ENCODE results near the gene INSYN2A. TPM values are rescaled to one million over a fixed set of nuclear protein-coding genes. Genes with fewer than 3 reads are reported as not detected.

INSYN2A gene
- total and polyA plus RNA-seq, 2 experiments from 2014 or later, result 0.28 to 1.3 TPM

DNA sequence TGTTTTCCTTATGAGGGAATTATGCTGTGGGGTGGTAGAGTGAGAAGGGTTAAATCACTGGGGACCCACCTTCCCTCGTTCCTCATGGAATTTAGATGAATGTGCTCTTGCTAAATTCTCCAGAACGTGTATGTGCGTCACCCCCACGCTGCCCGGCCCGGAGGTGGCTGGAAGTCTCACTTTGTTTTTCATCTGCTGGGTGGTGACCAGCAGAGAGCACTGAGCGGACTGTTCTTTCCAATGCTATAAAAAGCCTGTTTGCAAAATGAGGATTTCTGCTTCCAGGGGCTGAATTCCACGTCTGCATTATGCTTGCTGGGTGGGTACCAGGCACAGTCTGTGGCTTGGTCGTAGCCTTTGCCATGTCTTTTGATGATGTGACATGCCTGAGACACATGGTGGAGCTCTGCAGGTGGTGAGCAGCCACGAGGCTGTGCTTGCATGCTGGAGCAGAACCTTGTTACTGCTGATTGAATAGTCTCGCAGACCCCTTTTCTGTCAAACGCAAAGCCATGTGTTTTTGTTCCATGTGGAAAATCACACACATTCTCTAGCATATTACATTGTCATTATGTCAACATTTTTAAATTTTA lies 31.9 kb upstream of the INSYN2A start:
- H3K27ac ChIP-seq (ENCODE audit: low read depth), result no peak overlapping the region
- H3K4me1 ChIP-seq (ENCODE audit: insufficient read depth), result no peaks in the 10 kb centered on the region
- H2AFZ ChIP-seq, result no peak overlapping the region
- peak; percentile 45; the same call in 2 of the 3 replicates for ATAC-seq
- no peaks in the 10 kb centered on the region for H3K4me1 Mint-ChIP-seq
- H3K79me2 ChIP-seq (replicated peaks; ENCODE audit: insufficient read depth), result no peaks in the 10 kb centered on the region
- H3K27ac Mint-ChIP-seq, result no peak overlapping the region
- H3K27me3 ChIP-seq (ENCODE audit: insufficient read depth), result no peaks in the 10 kb centered on the region
- no peaks in the 10 kb centered on the region for H3K9me2 ChIP-seq (ENCODE audit: insufficient read depth)
- no peak overlapping the region for H3K4me3 Mint-ChIP-seq
- no peak overlapping the region for H3K4me3 ChIP-seq
- peaks cover 2% of the 10 kb centered on the region for H3K27me3 Mint-ChIP-seq (ENCODE audit: insufficient read depth, low read depth, poor library complexity)
- no peaks in the 10 kb centered on the region for H3K36me3 Mint-ChIP-seq (ENCODE audit: low read depth)
- TF ChIP-seq NANOG (IDR thresholded peaks at IDR 0.05; ENCODE audit: borderline replicate concordance) (no peak), EZH2 (IDR thresholded peaks at IDR 0.05; ENCODE audit: low read depth, unreplicated experiment) (no peak), EZH2phosphoT487 (IDR thresholded peaks at IDR 0.05; ENCODE audit: unreplicated experiment) (no peak), CREB1 (CRISPR knock-in tag; IDR thresholded peaks at IDR 0.05; ENCODE audit: low read depth) (no peak), ZNF114 (CRISPR knock-in tag; IDR thresholded peaks at IDR 0.05) (no peak), ZNF331 (CRISPR knock-in tag; IDR thresholded peaks at IDR 0.05; ENCODE audit: low read depth) (no peak)
- TF ChIP-seq, protein P1, sequence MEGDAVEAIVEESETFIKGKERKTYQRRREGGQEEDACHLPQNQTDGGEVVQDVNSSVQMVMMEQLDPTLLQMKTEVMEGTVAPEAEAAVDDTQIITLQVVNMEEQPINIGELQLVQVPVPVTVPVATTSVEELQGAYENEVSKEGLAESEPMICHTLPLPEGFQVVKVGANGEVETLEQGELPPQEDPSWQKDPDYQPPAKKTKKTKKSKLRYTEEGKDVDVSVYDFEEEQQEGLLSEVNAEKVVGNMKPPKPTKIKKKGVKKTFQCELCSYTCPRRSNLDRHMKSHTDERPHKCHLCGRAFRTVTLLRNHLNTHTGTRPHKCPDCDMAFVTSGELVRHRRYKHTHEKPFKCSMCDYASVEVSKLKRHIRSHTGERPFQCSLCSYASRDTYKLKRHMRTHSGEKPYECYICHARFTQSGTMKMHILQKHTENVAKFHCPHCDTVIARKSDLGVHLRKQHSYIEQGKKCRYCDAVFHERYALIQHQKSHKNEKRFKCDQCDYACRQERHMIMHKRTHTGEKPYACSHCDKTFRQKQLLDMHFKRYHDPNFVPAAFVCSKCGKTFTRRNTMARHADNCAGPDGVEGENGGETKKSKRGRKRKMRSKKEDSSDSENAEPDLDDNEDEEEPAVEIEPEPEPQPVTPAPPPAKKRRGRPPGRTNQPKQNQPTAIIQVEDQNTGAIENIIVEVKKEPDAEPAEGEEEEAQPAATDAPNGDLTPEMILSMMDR (conservative IDR thresholded peaks at IDR 0.05; ENCODE audit: low read depth in 2 of 2), result no peak
- TF ChIP-seq, protein P2, sequence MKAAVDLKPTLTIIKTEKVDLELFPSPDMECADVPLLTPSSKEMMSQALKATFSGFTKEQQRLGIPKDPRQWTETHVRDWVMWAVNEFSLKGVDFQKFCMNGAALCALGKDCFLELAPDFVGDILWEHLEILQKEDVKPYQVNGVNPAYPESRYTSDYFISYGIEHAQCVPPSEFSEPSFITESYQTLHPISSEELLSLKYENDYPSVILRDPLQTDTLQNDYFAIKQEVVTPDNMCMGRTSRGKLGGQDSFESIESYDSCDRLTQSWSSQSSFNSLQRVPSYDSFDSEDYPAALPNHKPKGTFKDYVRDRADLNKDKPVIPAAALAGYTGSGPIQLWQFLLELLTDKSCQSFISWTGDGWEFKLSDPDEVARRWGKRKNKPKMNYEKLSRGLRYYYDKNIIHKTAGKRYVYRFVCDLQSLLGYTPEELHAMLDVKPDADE (IDR thresholded peaks at IDR 0.05), result no peak
- TF ChIP-seq, protein P3, sequence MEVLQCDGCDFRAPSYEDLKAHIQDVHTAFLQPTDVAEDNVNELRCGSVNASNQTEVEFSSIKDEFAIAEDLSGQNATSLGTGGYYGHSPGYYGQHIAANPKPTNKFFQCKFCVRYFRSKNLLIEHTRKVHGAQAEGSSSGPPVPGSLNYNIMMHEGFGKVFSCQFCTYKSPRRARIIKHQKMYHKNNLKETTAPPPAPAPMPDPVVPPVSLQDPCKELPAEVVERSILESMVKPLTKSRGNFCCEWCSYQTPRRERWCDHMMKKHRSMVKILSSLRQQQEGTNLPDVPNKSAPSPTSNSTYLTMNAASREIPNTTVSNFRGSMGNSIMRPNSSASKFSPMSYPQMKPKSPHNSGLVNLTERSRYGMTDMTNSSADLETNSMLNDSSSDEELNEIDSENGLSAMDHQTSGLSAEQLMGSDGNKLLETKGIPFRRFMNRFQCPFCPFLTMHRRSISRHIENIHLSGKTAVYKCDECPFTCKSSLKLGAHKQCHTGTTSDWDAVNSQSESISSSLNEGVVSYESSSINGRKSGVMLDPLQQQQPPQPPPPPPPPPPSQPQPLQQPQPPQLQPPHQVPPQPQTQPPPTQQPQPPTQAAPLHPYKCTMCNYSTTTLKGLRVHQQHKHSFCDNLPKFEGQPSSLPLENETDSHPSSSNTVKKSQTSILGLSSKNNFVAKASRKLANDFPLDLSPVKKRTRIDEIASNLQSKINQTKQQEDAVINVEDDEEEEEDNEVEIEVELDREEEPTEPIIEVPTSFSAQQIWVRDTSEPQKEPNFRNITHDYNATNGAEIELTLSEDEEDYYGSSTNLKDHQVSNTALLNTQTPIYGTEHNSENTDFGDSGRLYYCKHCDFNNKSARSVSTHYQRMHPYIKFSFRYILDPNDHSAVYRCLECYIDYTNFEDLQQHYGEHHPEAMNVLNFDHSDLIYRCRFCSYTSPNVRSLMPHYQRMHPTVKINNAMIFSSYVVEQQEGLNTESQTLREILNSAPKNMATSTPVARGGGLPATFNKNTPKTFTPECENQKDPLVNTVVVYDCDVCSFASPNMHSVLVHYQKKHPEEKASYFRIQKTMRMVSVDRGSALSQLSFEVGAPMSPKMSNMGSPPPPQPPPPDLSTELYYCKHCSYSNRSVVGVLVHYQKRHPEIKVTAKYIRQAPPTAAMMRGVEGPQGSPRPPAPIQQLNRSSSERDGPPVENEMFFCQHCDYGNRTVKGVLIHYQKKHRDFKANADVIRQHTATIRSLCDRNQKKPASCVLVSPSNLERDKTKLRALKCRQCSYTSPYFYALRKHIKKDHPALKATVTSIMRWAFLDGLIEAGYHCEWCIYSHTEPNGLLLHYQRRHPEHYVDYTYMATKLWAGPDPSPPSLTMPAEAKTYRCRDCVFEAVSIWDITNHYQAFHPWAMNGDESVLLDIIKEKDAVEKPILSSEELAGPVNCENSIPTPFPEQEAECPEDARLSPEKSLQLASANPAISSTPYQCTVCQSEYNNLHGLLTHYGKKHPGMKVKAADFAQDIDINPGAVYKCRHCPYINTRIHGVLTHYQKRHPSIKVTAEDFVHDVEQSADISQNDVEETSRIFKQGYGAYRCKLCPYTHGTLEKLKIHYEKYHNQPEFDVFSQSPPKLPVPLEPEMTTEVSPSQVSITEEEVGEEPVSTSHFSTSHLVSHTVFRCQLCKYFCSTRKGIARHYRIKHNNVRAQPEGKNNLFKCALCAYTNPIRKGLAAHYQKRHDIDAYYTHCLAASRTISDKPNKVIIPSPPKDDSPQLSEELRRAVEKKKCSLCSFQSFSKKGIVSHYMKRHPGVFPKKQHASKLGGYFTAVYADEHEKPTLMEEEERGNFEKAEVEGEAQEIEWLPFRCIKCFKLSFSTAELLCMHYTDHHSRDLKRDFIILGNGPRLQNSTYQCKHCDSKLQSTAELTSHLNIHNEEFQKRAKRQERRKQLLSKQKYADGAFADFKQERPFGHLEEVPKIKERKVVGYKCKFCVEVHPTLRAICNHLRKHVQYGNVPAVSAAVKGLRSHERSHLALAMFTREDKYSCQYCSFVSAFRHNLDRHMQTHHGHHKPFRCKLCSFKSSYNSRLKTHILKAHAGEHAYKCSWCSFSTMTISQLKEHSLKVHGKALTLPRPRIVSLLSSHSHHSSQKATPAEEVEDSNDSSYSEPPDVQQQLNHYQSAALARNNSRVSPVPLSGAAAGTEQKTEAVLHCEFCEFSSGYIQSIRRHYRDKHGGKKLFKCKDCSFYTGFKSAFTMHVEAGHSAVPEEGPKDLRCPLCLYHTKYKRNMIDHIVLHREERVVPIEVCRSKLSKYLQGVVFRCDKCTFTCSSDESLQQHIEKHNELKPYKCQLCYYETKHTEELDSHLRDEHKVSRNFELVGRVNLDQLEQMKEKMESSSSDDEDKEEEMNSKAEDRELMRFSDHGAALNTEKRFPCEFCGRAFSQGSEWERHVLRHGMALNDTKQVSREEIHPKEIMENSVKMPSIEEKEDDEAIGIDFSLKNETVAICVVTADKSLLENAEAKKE (CRISPR knock-in tag; IDR thresholded peaks at IDR 0.05), result no peak
- no peaks in the 10 kb centered on the region for H3K36me3 ChIP-seq (ENCODE audit: insufficient read depth)
- H3K9me3 Mint-ChIP-seq, result no peaks in the 10 kb centered on the region
- no peak overlapping the region for H3K4me2 ChIP-seq
- no peaks in the 10 kb centered on the region for H4K20me1 ChIP-seq (replicated peaks; ENCODE audit: insufficient read depth)
- H3F3A ChIP-seq (replicated peaks; ENCODE audit: low read depth), result no peaks in the 10 kb centered on the region
- no peak for DNase-seq (ENCODE audit: low spot score)

Measured in GM23338 (cell line).